ENCODE measurements around the gene RECQL5. TPM values are rescaled to one million over a fixed set of nuclear protein-coding genes. Genes with fewer than 3 reads are reported as not detected.
"Not testable (repeated sequence)": the region's sequence is repeated elsewhere in the genome, so short reads cannot be mapped to it uniquely, and the experiment has no call there.

RECQL5 gene
- total RNA-seq, 1 experiment from 2014 or later = 16.7 TPM

- peak; percentile 40 for DNase-seq (ENCODE audit: low spot score)
- in situ Hi-C loops (cut with HindIII; ENCODE audit: low sequenced_read_pairs) = no loop called here
These were observed 12.8 kb downstream of the RECQL5 start for GRCh38 chr17:75654176-75654575.

- peak; percentile 47 for DNase-seq (ENCODE audit: low spot score)
- in situ Hi-C loops (cut with HindIII; ENCODE audit: low sequenced_read_pairs) = no loop called here
These were observed 13.9 kb downstream of the RECQL5 start for GRCh38 chr17:75652934-75653549.

- in situ Hi-C loops (cut with HindIII; ENCODE audit: low sequenced_read_pairs) = no loop called here
- DNase-seq (ENCODE audit: low spot score) = no peak
These were observed 14.6 kb downstream of the RECQL5 start for GRCh38 chr17:75652341-75652740.

- in situ Hi-C loops (cut with HindIII; ENCODE audit: low sequenced_read_pairs) = no loop called here
- no peak for DNase-seq (ENCODE audit: low spot score)
These were observed 16.1 kb downstream of the RECQL5 start for GRCh38 chr17:75650874-75651273.

GRCh38 chr17:75649687-75650086 is 17.3 kb downstream of the RECQL5 start:
- in situ Hi-C loops (cut with HindIII; ENCODE audit: low sequenced_read_pairs) = no loop called here
- DNase-seq (ENCODE audit: low spot score) = no peak

GRCh38 chr17:75647921-75648320 is 19.0 kb downstream of the RECQL5 start:
- DNase-seq (ENCODE audit: low spot score) = no peak
- in situ Hi-C loops (cut with HindIII; ENCODE audit: low sequenced_read_pairs) = no loop called here

- in situ Hi-C loops (cut with HindIII; ENCODE audit: low sequenced_read_pairs) = no loop called here
- DNase-seq (ENCODE audit: low spot score) = no peak
These were observed 19.9 kb downstream of the RECQL5 start for GRCh38 chr17:75647061-75647460.

- in situ Hi-C loops (cut with HindIII; ENCODE audit: low sequenced_read_pairs) = no loop called here
- DNase-seq (ENCODE audit: low spot score) = no peak
These were observed 20.3 kb downstream of the RECQL5 start for GRCh38 chr17:75646638-75646992.

- in situ Hi-C loops (cut with HindIII; ENCODE audit: low sequenced_read_pairs) = no loop called here
- DNase-seq (ENCODE audit: low spot score) = no peak
These were observed 20.9 kb downstream of the RECQL5 start for GRCh38 chr17:75645889-75646637.

- DNase-seq (ENCODE audit: low spot score) = no peak
- in situ Hi-C loops (cut with HindIII; ENCODE audit: low sequenced_read_pairs) = no loop called here
These were observed 21.5 kb downstream of the RECQL5 start for GRCh38 chr17:75645501-75645888.

- in situ Hi-C loops (cut with HindIII; ENCODE audit: low sequenced_read_pairs) = no loop called here
- DNase-seq (ENCODE audit: low spot score) = no peak
These were observed 23.3 kb downstream of the RECQL5 start for GRCh38 chr17:75643643-75644017.

GRCh38 chr17:75642784-75643642 is 23.9 kb downstream of the RECQL5 start:
- in situ Hi-C loops (cut with HindIII; ENCODE audit: low sequenced_read_pairs) = no loop called here
- peak; percentile 52 for DNase-seq (ENCODE audit: low spot score)

- in situ Hi-C loops (cut with HindIII; ENCODE audit: low sequenced_read_pairs) = no loop called here
- no peak for DNase-seq (ENCODE audit: low spot score)
These were observed 24.7 kb downstream of the RECQL5 start for GRCh38 chr17:75642182-75642783.

GRCh38 chr17:75641343-75641742 is 25.6 kb downstream of the RECQL5 start:
- in situ Hi-C loops (cut with HindIII; ENCODE audit: low sequenced_read_pairs) = no loop called here
- no peak for DNase-seq (ENCODE audit: low spot score)

GRCh38 chr17:75640556-75641119 is 26.3 kb downstream of the RECQL5 start:
- no peak for DNase-seq (ENCODE audit: low spot score)
- in situ Hi-C loops (cut with HindIII; ENCODE audit: low sequenced_read_pairs) = no loop called here

- in situ Hi-C loops (cut with HindIII; ENCODE audit: low sequenced_read_pairs) = no loop called here
- DNase-seq (ENCODE audit: low spot score) = no peak
These were observed 27.0 kb downstream of the RECQL5 start for GRCh38 chr17:75639771-75640555.

GRCh38 chr17:75639327-75639726 is 27.6 kb downstream of the RECQL5 start:
- in situ Hi-C loops (cut with HindIII; ENCODE audit: low sequenced_read_pairs) = no loop called here
- DNase-seq (ENCODE audit: low spot score) = no peak

GRCh38 chr17:75638893-75639292 is 28.1 kb downstream of the RECQL5 start:
- DNase-seq (ENCODE audit: low spot score) = no peak
- in situ Hi-C loops (cut with HindIII; ENCODE audit: low sequenced_read_pairs) = no loop called here

- in situ Hi-C loops (cut with HindIII; ENCODE audit: low sequenced_read_pairs); DNase-seq (ENCODE audit: low spot score): not testable (repeated sequence)
These were observed 28.9 kb downstream of the RECQL5 start for GRCh38 chr17:75638039-75638438.

Measured in G401 (cell line).